ENCODE measurements around the gene SUN1. TPM values are rescaled to one million over a fixed set of nuclear protein-coding genes. Genes with fewer than 3 reads are reported as not detected.

The SUN1 gene
- total and polyA plus RNA-seq, 2 donors (not counting 1 experiment from before 2014, with no cell fraction given), result 198 to 254 TPM

DNA sequence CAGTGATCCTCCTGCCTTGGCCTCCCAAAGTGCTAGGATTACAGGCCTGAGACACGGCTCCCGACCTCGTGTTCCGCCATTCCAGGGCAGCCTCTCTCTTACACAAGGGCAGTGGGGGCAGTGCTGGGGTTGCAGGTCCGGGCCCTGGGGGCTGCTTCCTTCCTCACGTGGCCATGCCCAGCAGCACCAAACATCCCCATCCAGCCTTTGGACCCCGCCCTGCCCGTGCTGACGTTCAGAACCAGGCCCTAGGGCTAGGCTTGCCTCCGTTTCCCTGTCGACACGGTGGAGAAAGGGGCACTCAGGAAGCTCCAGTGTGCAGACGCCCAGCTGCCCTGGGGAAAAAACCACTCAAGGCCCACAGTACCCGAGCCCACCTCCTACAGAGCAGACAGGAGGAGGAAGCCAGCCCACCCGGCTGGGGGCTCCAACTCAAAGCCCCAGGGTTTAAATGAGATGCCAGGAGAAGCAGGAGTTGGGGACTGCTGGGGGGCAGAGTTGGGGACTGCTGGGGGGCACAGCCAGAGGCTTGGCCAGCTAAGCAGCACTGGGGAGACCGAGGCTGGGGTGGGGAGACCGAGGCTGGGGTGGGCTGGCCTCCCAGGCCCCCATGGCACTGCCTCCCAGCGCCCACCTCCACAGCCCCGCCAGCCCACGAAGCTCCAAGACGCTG, 86.3 kb downstream of the SUN1 start:
- CTCF ChIA-PET, result interaction anchor here (1.3 kb wide), 1 partner anchor 9 kb away, joined by 3 read pairs; no protein-coding TSS in a partner anchor
- no peaks in the 10 kb centered on the region for H3K27me3 Mint-ChIP-seq
- POLR2A ChIA-PET, result no interaction called here

DNA sequence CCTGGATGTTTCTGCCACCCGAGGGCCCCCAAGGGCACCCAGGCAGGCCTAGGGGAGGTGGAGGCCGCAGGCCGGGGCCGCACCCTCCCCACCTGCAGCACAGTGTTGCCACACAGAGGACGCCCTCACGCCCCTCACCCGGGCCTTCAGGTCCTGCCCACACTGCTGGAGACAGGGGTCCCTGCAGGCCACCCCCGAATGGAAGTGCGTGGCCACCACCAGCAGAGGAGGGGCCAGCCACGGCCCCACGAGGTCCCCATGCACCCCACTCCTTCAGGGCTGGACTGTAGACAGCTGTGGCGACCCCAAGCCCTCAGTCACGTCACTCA, 86.8 kb downstream of the SUN1 start:
- H3K4me3 ChIP-seq (ENCODE audit: control extremely low read depth in 1 of 5, extremely low read depth in 1 of 5, insufficient read depth in 1 of 5, low read depth in 2 of 5, low read length in 4 of 5), result no peak overlapping the region
- H3K9ac ChIP-seq (ENCODE audit: low read length), result no peak overlapping the region
- H3K36me3 ChIP-seq (replicated peaks in 1 of 2; ENCODE audit: control extremely low read depth in 1 of 2, control insufficient read depth in 1 of 2, extremely low read depth in 1 of 2, insufficient read depth in 2 of 2, low read length in 1 of 2), result no peaks in the 10 kb centered on the region
- intact Hi-C loops (cut with micrococcal nuclease), result loop anchor here (10.0 kb wide), 1 partner anchor 146 kb away; no protein-coding TSS in a partner anchor
- ATAC-seq (ENCODE audit: low read depth) (no peak), DNase-seq (no peak)
- no peak overlapping the region for H3K27ac Mint-ChIP-seq
- CTCF ChIA-PET, result no interaction called here
- H4K20me1 ChIP-seq (ENCODE audit: control insufficient read depth, insufficient read depth, low read length, poor library complexity, severe bottlenecking), result no peaks in the 10 kb centered on the region
- H3K27me3 Mint-ChIP-seq, result no peaks in the 10 kb centered on the region
- peaks cover 23% of the 10 kb centered on the region for H3K4me1 Mint-ChIP-seq
- H2AFZ ChIP-seq (ENCODE audit: insufficient read depth, low read depth, low read length, poor library complexity, severe bottlenecking), result no peak overlapping the region
- H3K4me1 ChIP-seq (ENCODE audit: control insufficient read depth in 2 of 2, insufficient read depth in 2 of 2, low read length in 2 of 2), result peaks cover 22 to 34% of the 10 kb centered on the region in 2 donors
- no peak overlapping the region for H3K4me2 ChIP-seq (replicated peaks; ENCODE audit: low read depth, low read length, poor library complexity, severe bottlenecking)
- WGBS (ENCODE audit: insufficient coverage), result 89% methylated on average over 12 of the region's 13 CpGs
- H3K79me2 ChIP-seq (ENCODE audit: control insufficient read depth, insufficient read depth, low read length), result no peaks in the 10 kb centered on the region
- H3K4me3 Mint-ChIP-seq, result no peak overlapping the region
- no peaks in the 10 kb centered on the region for H3K27me3 ChIP-seq (replicated peaks in 1 of 4; ENCODE audit: control extremely low read depth in 1 of 4, control insufficient read depth in 3 of 4, insufficient read depth in 4 of 4, low read length in 3 of 4)
- H3K9me3 Mint-ChIP-seq (ENCODE audit: insufficient read depth), result no peaks in the 10 kb centered on the region
- H3K27ac ChIP-seq (ENCODE audit: low read length in 2 of 2), result no peak overlapping the region
- H3K9me3 ChIP-seq (ENCODE audit: control extremely low read depth in 1 of 3, control insufficient read depth in 2 of 3, insufficient read depth in 1 of 3, low read length in 2 of 3), result peaks cover 0 to 4% (median 0%) of the 10 kb centered on the region in 3 donors
- POLR2A ChIA-PET, result no interaction called here
- TF ChIP-seq EZH2 (IDR thresholded peaks at IDR 0.05; ENCODE audit: borderline replicate concordance, insufficient read depth, low read depth, low read length, poor library complexity, severe bottlenecking), result no peak
- TF ChIP-seq, protein P1, sequence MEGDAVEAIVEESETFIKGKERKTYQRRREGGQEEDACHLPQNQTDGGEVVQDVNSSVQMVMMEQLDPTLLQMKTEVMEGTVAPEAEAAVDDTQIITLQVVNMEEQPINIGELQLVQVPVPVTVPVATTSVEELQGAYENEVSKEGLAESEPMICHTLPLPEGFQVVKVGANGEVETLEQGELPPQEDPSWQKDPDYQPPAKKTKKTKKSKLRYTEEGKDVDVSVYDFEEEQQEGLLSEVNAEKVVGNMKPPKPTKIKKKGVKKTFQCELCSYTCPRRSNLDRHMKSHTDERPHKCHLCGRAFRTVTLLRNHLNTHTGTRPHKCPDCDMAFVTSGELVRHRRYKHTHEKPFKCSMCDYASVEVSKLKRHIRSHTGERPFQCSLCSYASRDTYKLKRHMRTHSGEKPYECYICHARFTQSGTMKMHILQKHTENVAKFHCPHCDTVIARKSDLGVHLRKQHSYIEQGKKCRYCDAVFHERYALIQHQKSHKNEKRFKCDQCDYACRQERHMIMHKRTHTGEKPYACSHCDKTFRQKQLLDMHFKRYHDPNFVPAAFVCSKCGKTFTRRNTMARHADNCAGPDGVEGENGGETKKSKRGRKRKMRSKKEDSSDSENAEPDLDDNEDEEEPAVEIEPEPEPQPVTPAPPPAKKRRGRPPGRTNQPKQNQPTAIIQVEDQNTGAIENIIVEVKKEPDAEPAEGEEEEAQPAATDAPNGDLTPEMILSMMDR (IDR thresholded peaks at IDR 0.05), result no peak

More for the DNA sequence above, 86.3 kb downstream of the SUN1 start:
- Mint-ChIP-seq H3K9me3 (ENCODE audit: insufficient read depth) (no peaks in the 10 kb centered on the region), H3K27ac (no peak overlapping the region), H3K4me3 (no peak overlapping the region), H3K4me1 (peaks cover 21% of the 10 kb centered on the region)
- H3K4me3 ChIP-seq (ENCODE audit: control extremely low read depth in 1 of 5, extremely low read depth in 1 of 5, insufficient read depth in 1 of 5, low read depth in 2 of 5, low read length in 4 of 5), result no peak overlapping the region
- no peaks in the 10 kb centered on the region for H3K36me3 ChIP-seq (replicated peaks in 1 of 2; ENCODE audit: control extremely low read depth in 1 of 2, control insufficient read depth in 1 of 2, extremely low read depth in 1 of 2, insufficient read depth in 2 of 2, low read length in 1 of 2)
- WGBS (ENCODE audit: insufficient coverage), result 93% methylated on average over 18 of the region's 21 CpGs
- intact Hi-C loops (cut with micrococcal nuclease), result loop anchor here (10.0 kb wide), 1 partner anchor 146 kb away; no protein-coding TSS in a partner anchor
- no peaks in the 10 kb centered on the region for H4K20me1 ChIP-seq (ENCODE audit: control insufficient read depth, insufficient read depth, low read length, poor library complexity, severe bottlenecking)
- no peak overlapping the region for H3K27ac ChIP-seq (ENCODE audit: low read length in 2 of 2)
- no peaks in the 10 kb centered on the region for H3K79me2 ChIP-seq (ENCODE audit: control insufficient read depth, insufficient read depth, low read length)
- DNase-seq (no peak), ATAC-seq (ENCODE audit: low read depth) (no peak)
- no peak overlapping the region for H2AFZ ChIP-seq (ENCODE audit: insufficient read depth, low read depth, low read length, poor library complexity, severe bottlenecking)
- no peak overlapping the region for H3K4me2 ChIP-seq (replicated peaks; ENCODE audit: low read depth, low read length, poor library complexity, severe bottlenecking)
- H3K27me3 ChIP-seq (replicated peaks in 1 of 4; ENCODE audit: control extremely low read depth in 1 of 4, control insufficient read depth in 3 of 4, insufficient read depth in 4 of 4, low read length in 3 of 4), result no peaks in the 10 kb centered on the region
- TF ChIP-seq, protein P1 (IDR thresholded peaks at IDR 0.05), result no peak
- TF ChIP-seq EZH2 (IDR thresholded peaks at IDR 0.05; ENCODE audit: borderline replicate concordance, insufficient read depth, low read depth, low read length, poor library complexity, severe bottlenecking), result no peak
- H3K4me1 ChIP-seq (ENCODE audit: control insufficient read depth in 2 of 2, insufficient read depth in 2 of 2, low read length in 2 of 2), result peaks cover 17 to 29% of the 10 kb centered on the region in 2 donors
- peaks cover 0 to 4% (median 0%) of the 10 kb centered on the region in 3 donors for H3K9me3 ChIP-seq (ENCODE audit: control extremely low read depth in 1 of 3, control insufficient read depth in 2 of 3, insufficient read depth in 1 of 3, low read length in 2 of 3)
- no peak overlapping the region for H3K9ac ChIP-seq (ENCODE audit: low read length)
